Measurements from ENCODE around the gene CCDC190.
"Not testable (repeated sequence)": the region's sequence is repeated elsewhere in the genome, so short reads cannot be mapped to it uniquely, and the experiment has no call there.

The CCDC190 gene

GRCh38 chr1:162886705-162887104 lies 25.7 kb upstream of the CCDC190 start:
- no peaks in the 10 kb centered on the region for H3K9me3 Mint-ChIP-seq
- H3K27ac Mint-ChIP-seq: no peak overlapping the region
- H3K36me3 Mint-ChIP-seq: no peaks in the 10 kb centered on the region
- no peaks in the 10 kb centered on the region for H3K4me1 Mint-ChIP-seq
- DNase-seq (ENCODE audit: low spot score in 2 of 2) (no peak), ATAC-seq (no peak)
- H3K4me3 Mint-ChIP-seq: no peak overlapping the region

GRCh38 chr1:162885265-162885664 lies 24.3 kb upstream of the CCDC190 start:
- Mint-ChIP-seq H3K4me3 (no peak overlapping the region), H3K36me3 (no peaks in the 10 kb centered on the region), H3K9me3 (no peaks in the 10 kb centered on the region), H3K27ac (no peak overlapping the region), H3K4me1 (no peaks in the 10 kb centered on the region)
- no peak for DNase-seq (ENCODE audit: low spot score in 2 of 2)
- no peak for ATAC-seq

GRCh38 chr1:162884831-162885230 lies 23.9 kb upstream of the CCDC190 start:
- H3K4me1 Mint-ChIP-seq: no peaks in the 10 kb centered on the region
- H3K9me3 Mint-ChIP-seq: no peaks in the 10 kb centered on the region
- DNase-seq (ENCODE audit: low spot score in 2 of 2) (no peak), ATAC-seq (no peak)
- H3K4me3 Mint-ChIP-seq: no peak overlapping the region
- H3K27ac Mint-ChIP-seq: no peak overlapping the region
- H3K36me3 Mint-ChIP-seq: no peaks in the 10 kb centered on the region

GRCh38 chr1:162882248-162882674 lies 21.3 kb upstream of the CCDC190 start:
- Mint-ChIP-seq H3K4me3 (no peak overlapping the region), H3K9me3 (no peaks in the 10 kb centered on the region), H3K36me3 (no peaks in the 10 kb centered on the region), H3K4me1 (no peaks in the 10 kb centered on the region), H3K27ac (no peak overlapping the region)
- DNase-seq (ENCODE audit: low spot score in 2 of 2) (no peak), ATAC-seq (no peak)

- Mint-ChIP-seq H3K4me3 (no peak overlapping the region), H3K36me3 (no peaks in the 10 kb centered on the region), H3K4me1 (no peaks in the 10 kb centered on the region), H3K27ac (no peak overlapping the region), H3K9me3 (no peaks in the 10 kb centered on the region)
- ATAC-seq: no peak
- DNase-seq (ENCODE audit: low spot score in 2 of 2): no peak
These were observed 20.6 kb upstream of the CCDC190 start for GRCh38 chr1:162881590-162881989.

- H3K4me1 Mint-ChIP-seq; H3K27ac Mint-ChIP-seq; H3K9me3 Mint-ChIP-seq; H3K4me3 Mint-ChIP-seq; ATAC-seq; H3K36me3 Mint-ChIP-seq; DNase-seq (ENCODE audit: low spot score in 2 of 2): not testable (repeated sequence)
These were observed 19.6 kb upstream of the CCDC190 start for GRCh38 chr1:162880617-162881016.

- H3K36me3 Mint-ChIP-seq: no peaks in the 10 kb centered on the region
- no peak for DNase-seq (ENCODE audit: low spot score in 2 of 2)
- H3K9me3 Mint-ChIP-seq: no peaks in the 10 kb centered on the region
- H3K4me1 Mint-ChIP-seq: no peaks in the 10 kb centered on the region
- ATAC-seq: no peak
- H3K27ac Mint-ChIP-seq: no peak overlapping the region
- no peak overlapping the region for H3K4me3 Mint-ChIP-seq
These were observed 17.1 kb upstream of the CCDC190 start for GRCh38 chr1:162878000-162878596.

- Mint-ChIP-seq H3K4me3 (no peak overlapping the region), H3K36me3 (no peaks in the 10 kb centered on the region), H3K27ac (no peak overlapping the region), H3K4me1 (no peaks in the 10 kb centered on the region), H3K9me3 (no peaks in the 10 kb centered on the region)
- no peak for ATAC-seq
- DNase-seq (ENCODE audit: low spot score in 2 of 2): no peak
These were observed 16.4 kb upstream of the CCDC190 start for GRCh38 chr1:162877412-162877811.

- no peaks in the 10 kb centered on the region for H3K4me1 Mint-ChIP-seq
- no peak overlapping the region for H3K27ac Mint-ChIP-seq
- ATAC-seq (no peak), DNase-seq (ENCODE audit: low spot score in 2 of 2) (no peak)
- no peak overlapping the region for H3K4me3 Mint-ChIP-seq
- H3K9me3 Mint-ChIP-seq: peaks cover 2% of the 10 kb centered on the region
- no peaks in the 10 kb centered on the region for H3K36me3 Mint-ChIP-seq
These were observed 15.8 kb upstream of the CCDC190 start for GRCh38 chr1:162876751-162877150.

- H3K9me3 Mint-ChIP-seq: peaks cover 3% of the 10 kb centered on the region
- H3K36me3 Mint-ChIP-seq: no peaks in the 10 kb centered on the region
- ATAC-seq (no peak), DNase-seq (ENCODE audit: low spot score in 2 of 2) (no peak)
- no peak overlapping the region for H3K4me3 Mint-ChIP-seq
- H3K27ac Mint-ChIP-seq: no peak overlapping the region
- no peaks in the 10 kb centered on the region for H3K4me1 Mint-ChIP-seq
These were observed 13.0 kb upstream of the CCDC190 start for GRCh38 chr1:162873671-162874666.

GRCh38 chr1:162872981-162873380 lies 12.0 kb upstream of the CCDC190 start:
- no peak overlapping the region for H3K4me3 Mint-ChIP-seq
- ATAC-seq: no peak

GRCh38 chr1:162871417-162871816 lies 10.4 kb upstream of the CCDC190 start:
- H3K4me3 Mint-ChIP-seq; H3K4me1 Mint-ChIP-seq; DNase-seq (ENCODE audit: low spot score in 2 of 2); H3K27ac Mint-ChIP-seq; H3K36me3 Mint-ChIP-seq; H3K9me3 Mint-ChIP-seq; ATAC-seq: not testable (repeated sequence)

More at GRCh38 chr1:162872981-162873380, 12.0 kb upstream of the CCDC190 start:
- Mint-ChIP-seq H3K4me1 (no peaks in the 10 kb centered on the region), H3K27ac (no peak overlapping the region), H3K36me3 (no peaks in the 10 kb centered on the region), H3K9me3 (peaks cover 3% of the 10 kb centered on the region)
- no peak for DNase-seq (ENCODE audit: low spot score in 2 of 2)

- no peak for DNase-seq (ENCODE audit: low spot score in 2 of 2)
- Mint-ChIP-seq H3K4me1 (no peaks in the 10 kb centered on the region), H3K9me3 (peaks cover 3% of the 10 kb centered on the region), H3K36me3 (no peaks in the 10 kb centered on the region), H3K27ac (no peak overlapping the region), H3K4me3 (no peak overlapping the region)
- ATAC-seq: no peak
These were observed 8.0 kb upstream of the CCDC190 start for GRCh38 chr1:162868972-162869371.

- DNase-seq (ENCODE audit: low spot score in 2 of 2) (no peak), ATAC-seq (no peak)
- H3K9me3 Mint-ChIP-seq: no peaks in the 10 kb centered on the region
- no peaks in the 10 kb centered on the region for H3K4me1 Mint-ChIP-seq
- H3K27ac Mint-ChIP-seq: no peak overlapping the region
- no peaks in the 10 kb centered on the region for H3K36me3 Mint-ChIP-seq
- H3K4me3 Mint-ChIP-seq: no peak overlapping the region
These were observed 650 bp upstream of the CCDC190 start for GRCh38 chr1:162861625-162862024.

- no peak for DNase-seq (ENCODE audit: low spot score in 2 of 2)
- no peaks in the 10 kb centered on the region for H3K9me3 Mint-ChIP-seq
- no peaks in the 10 kb centered on the region for H3K36me3 Mint-ChIP-seq
- H3K4me3 Mint-ChIP-seq: no peak overlapping the region
- H3K4me1 Mint-ChIP-seq: no peaks in the 10 kb centered on the region
- ATAC-seq: no peak
- no peak overlapping the region for H3K27ac Mint-ChIP-seq
These were observed 1.8 kb downstream of the CCDC190 start for GRCh38 chr1:162859191-162859590.

- H3K4me3 Mint-ChIP-seq: no peak overlapping the region
- ATAC-seq (no peak), DNase-seq (ENCODE audit: low spot score in 2 of 2) (no peak)
- H3K9me3 Mint-ChIP-seq: no peaks in the 10 kb centered on the region
- no peaks in the 10 kb centered on the region for H3K4me1 Mint-ChIP-seq
- H3K27ac Mint-ChIP-seq: no peak overlapping the region
- no peaks in the 10 kb centered on the region for H3K36me3 Mint-ChIP-seq
These were observed 3.1 kb downstream of the CCDC190 start for GRCh38 chr1:162857850-162858249.

Data from stimulated activated effector memory CD8-positive, alpha-beta T cell treated with anti-CD3 and anti-CD28 coated beads, Interleukin-12 subunit alpha, Interleukin-12 subunit beta, amount 100 ng/mL, for 72 hours (primary cell).